ENCODE data around the gene LNP1. TPM values are rescaled to one million over a fixed set of nuclear protein-coding genes. Genes with fewer than 3 reads are reported as not detected.
"Not testable (repeated sequence)": the region's sequence is repeated elsewhere in the genome, so short reads cannot be mapped to it uniquely, and the experiment has no call there.

The LNP1 gene
- total RNA-seq, 1 experiment from 2014 or later = 3.6 TPM

DNA sequence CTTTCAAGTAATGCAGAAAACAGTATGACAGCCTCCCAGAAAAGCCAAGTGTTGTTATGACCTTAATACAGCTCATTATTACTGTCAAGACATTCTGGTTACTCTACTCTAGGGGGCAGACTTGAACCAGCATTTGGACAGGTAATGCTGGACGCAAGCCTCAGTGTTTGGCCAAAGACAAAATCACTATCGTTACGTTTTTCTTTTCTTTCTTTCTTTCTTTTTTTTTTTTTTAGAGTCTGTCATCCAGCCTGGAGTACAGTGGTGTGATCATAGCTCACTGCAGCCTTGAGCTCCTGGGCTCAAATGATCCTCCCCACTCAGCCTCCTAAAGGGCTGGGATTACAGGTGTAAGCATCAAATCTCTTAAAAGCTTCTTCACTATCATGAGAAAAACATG lies 61.7 kb downstream of the LNP1 start:
- peak; percentile 35 for DNase-seq (ENCODE audit: low spot score)
- in situ Hi-C loops (cut with HindIII; ENCODE audit: low sequenced_read_pairs) = loop anchor here (25.0 kb wide), 1 partner anchor 124 kb away; no protein-coding TSS in a partner anchor

DNA sequence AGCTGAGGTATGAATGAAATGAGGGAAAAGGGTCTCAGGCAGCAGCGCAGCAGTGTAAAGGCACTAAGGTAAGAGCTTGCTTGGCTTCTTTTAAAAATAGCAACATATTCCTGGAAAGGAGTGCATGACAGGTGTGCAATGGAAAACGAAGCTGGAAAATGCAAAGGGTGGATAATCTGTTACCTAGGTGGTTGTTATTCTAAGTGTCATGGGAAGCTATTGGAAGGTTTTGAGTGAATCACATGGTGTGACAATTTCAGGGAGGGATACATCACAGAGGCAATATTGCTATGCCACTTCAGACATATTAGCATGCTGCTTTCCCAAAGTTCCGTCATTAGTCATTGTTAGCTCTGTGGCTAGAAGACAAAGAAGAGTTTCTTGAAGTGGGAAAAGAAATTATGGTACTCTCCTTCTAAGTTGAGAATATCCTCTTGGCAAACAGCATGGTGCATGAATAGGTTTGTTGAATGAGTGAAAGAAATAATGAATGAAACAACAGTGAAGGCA lies 62.4 kb downstream of the LNP1 start:
- DNase-seq (ENCODE audit: low spot score) = no peak
- in situ Hi-C loops (cut with HindIII; ENCODE audit: low sequenced_read_pairs) = loop anchor here (25.0 kb wide), 1 partner anchor 124 kb away; no protein-coding TSS in a partner anchor

DNA sequence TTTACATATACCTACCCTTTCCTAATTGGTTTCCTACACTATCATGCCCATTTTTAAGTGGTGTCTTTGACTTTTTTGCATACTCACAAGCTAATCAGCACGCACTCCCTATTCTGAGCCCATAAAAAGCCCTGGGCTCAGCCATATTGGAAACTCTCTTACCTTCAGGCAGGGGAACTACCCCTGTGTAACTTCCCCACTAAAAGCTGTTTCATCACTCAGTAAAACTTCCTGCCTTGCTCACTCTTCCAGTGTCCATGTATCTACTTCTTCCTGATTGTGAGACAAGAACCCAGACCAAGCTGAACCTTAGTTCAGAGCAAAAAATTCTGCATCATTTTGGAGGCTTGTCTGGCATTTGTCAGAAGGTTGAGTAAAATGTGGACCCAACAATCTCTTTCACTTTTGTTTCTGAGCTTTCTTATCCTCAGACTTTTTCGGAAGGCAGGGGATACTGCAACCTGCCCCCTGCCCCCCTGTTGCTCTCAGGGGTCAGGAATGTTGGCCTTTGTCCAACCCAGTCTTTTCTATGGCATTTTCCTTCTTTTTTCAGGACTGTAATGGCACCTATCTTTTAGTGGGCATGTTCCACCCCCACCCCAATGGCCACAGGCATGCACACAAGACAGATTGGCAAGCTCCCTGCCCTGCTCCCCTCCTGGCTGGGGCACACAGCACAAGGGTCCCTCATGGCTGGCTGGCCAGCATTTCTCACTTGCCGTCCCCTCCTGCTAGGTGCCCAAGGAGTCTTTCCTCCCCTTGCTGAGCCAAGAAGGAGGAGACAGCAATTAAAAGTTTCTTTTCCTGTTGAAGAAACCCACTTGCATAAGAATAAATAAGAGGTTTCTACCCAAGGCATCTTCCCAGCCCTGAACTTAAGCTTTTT lies 64.8 kb downstream of the LNP1 start:
- in situ Hi-C loops (cut with HindIII; ENCODE audit: low sequenced_read_pairs) = loop anchor here (25.0 kb wide), 1 partner anchor 121 kb away; no protein-coding TSS in a partner anchor
- DNase-seq (ENCODE audit: low spot score) = no peak

DNA sequence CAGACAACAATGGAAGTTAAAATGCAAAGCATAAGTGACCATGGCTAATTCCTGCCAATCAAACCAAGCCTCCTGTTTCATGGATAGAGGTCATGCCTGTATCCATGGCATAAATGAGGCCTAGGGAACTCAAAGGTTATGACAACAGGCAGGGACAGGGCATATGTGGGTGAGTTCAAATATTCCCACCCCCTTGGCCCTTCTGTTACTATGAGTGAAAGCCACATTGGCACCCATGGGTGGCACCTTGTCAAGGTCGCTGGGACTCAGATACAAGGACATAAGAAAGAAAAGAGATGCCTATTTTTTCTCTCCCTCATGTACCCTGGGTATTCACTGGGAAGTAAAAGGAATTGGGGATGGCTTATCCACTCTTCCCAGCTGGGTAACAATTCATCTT lies 65.8 kb downstream of the LNP1 start:
- no peak for DNase-seq (ENCODE audit: low spot score)
- in situ Hi-C loops (cut with HindIII; ENCODE audit: low sequenced_read_pairs) = loop anchor here (25.0 kb wide), 1 partner anchor 120 kb away; no protein-coding TSS in a partner anchor

DNA sequence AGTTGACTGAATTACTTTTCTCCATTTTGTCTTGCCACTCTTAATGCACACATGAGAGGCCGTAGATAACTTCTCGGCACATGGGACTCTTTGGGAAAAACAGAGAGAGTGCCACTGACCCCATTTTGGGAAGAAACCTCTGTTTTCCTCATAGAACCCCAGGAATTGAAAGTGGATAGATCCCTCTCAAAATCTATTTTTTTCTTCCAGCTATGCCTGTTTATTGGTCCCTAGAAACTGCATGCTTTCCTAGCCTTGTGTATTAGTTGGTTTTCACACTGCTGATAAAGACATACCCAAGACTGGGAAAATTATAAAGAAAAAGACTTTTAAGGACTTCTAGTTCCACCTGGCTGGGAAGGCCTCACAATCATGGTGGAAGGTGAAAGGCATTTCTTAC lies 67.3 kb downstream of the LNP1 start:
- DNase-seq (ENCODE audit: low spot score) = no peak
- in situ Hi-C loops (cut with HindIII; ENCODE audit: low sequenced_read_pairs) = loop anchor here (25.0 kb wide), 1 partner anchor 119 kb away; no protein-coding TSS in a partner anchor

DNA sequence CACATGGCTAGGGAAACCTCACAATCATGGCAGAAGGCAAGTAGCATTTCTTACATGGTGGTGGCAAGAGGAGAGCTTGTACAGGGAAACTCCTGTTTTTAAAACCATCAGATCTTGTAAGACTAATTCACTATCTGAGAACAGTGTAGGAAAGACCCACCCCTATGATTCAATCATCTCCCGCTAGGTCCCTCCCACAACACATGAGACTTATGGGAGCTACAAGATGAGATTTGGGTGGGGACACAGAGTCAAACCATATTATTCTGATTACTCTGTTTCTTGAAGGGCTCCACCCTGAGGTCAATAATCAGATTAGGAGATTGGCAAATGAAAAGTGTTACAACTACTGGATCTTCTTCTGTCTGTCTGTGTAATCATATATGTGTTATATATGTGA lies 69.6 kb downstream of the LNP1 start:
- DNase-seq (ENCODE audit: low spot score) = no peak
- in situ Hi-C loops (cut with HindIII; ENCODE audit: low sequenced_read_pairs) = loop anchor here (25.0 kb wide), 1 partner anchor 116 kb away; no protein-coding TSS in a partner anchor

DNA sequence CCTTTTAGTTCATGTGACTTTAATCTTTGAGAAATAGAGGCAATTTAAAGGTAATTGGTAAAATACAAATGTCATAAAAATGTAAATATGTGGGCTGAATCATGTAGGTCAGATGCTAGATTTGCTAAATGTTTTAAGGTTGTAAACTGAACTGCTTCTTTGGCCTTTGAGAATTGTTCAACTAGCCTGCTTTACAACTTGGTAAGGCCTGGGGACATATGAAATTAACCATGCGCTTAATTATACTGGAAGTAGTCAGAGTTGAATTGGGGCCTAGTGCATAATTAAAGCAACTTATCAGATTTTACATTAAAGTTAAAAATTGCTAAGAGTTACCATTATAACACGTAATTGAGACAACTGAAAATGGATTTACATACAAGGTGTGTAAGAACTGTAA lies 70.1 kb downstream of the LNP1 start:
- no peak for DNase-seq (ENCODE audit: low spot score)
- in situ Hi-C loops (cut with HindIII; ENCODE audit: low sequenced_read_pairs) = loop anchor here (25.0 kb wide), 1 partner anchor 116 kb away; no protein-coding TSS in a partner anchor

DNA sequence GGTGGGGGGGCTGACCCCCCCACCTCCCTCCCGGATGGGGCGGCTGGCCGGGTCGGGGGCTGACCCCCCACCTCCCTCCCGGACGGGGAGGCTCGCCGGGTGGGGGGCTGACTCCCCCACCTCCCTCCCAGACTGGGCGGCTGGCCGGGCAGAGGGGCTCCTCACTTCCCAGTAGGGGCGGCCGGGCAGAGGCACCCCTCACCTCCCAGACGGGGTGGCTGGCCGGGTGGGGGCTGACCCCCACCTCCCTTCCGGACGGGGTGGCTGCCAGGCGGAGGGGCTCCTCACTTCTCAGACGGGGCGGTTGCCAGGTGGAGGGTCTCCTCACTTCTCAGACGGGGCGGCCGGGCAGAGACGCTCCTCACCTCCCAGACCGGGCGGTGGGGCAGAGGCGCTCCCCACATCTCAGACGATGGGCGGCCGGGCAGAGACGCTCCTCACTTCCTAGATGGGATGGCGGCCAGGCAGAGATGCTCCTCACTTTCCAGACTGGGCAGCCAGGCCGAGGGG lies 76.6 kb downstream of the LNP1 start:
- DNase-seq (ENCODE audit: low spot score); in situ Hi-C loops (cut with HindIII; ENCODE audit: low sequenced_read_pairs): not testable (repeated sequence)

DNA sequence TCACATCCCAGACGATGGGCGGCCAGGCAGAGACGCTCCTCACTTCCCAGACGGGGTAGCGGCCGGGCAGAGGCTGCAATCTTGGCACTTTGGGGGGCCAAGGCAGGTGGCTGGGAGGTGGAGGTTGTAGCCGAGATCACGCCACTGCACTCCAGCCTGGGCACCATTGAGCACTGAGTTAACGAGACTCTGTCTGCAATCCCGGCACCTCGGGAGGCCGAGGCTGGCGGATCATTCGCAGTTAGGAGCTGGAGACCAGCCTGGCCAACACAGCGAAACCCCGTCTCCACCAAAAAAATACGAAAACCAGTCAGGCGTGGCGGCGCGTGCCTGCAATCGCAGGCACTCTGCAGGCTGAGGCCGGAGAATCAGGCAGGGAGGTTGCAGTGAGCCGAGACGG lies 77.2 kb downstream of the LNP1 start:
- in situ Hi-C loops (cut with HindIII; ENCODE audit: low sequenced_read_pairs); DNase-seq (ENCODE audit: low spot score): not testable (repeated sequence)

DNA sequence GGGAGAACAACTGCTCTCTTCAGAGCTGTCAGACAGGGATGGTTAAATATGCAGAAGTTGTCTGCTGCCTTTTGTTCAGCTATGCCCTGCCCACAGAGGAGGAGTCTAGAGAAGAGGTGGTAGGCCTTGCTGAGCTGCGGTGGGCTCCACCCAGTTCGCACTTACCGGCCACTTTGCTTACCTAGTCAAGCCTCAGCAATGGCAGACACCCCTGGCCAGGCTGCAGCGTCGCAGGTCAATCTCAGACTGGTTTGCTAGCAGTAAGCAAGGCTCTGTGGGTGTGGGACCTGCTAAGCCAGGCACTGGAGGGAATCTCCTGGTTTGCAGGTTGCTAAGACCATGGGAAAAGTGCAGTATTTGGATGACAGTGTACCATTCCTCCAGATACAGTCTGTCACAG lies 78.7 kb downstream of the LNP1 start:
- in situ Hi-C loops (cut with HindIII; ENCODE audit: low sequenced_read_pairs) = no loop called here
- DNase-seq (ENCODE audit: low spot score) = no peak

DNA sequence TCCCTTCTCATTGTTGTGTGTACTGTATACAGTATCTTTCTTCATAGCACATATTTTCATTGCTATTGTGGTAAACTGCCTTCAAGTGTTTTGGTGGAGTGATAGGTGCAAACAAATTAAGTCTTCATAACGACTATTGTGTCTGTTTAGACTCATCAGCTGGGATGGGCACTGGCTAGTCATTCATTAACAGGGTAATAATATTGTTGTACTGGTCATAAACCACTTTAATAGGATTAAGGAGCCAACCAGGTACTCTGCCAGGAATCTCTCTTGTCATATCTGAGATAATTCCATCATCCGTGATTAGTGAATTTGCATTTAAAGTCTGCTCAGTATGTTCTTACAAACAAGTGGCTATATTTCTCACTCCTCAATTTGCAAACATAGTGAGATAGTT lies 80.8 kb downstream of the LNP1 start:
- no peak for DNase-seq (ENCODE audit: low spot score)
- in situ Hi-C loops (cut with HindIII; ENCODE audit: low sequenced_read_pairs) = no loop called here

DNA sequence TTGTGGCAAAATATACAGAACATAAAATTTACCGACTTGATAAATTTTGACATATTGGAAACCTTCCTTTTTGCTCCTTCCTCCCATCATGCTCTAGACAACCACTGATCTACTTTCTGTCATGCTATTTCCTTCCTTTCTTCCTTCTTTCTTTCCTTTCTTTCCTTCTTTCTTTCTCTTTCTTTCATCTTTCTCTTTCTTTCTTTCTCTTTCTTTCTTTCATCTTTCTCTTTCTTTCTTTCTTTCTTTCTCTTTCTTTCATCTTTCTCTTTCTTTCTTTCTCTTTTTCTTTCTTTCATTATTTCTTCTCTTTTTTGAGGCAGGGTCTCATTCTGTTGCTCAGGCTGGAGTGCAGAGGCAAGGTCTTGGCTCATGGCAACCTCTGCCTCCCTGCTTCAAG lies 82.2 kb downstream of the LNP1 start:
- in situ Hi-C loops (cut with HindIII; ENCODE audit: low sequenced_read_pairs) = no loop called here
- no peak for DNase-seq (ENCODE audit: low spot score)

DNA sequence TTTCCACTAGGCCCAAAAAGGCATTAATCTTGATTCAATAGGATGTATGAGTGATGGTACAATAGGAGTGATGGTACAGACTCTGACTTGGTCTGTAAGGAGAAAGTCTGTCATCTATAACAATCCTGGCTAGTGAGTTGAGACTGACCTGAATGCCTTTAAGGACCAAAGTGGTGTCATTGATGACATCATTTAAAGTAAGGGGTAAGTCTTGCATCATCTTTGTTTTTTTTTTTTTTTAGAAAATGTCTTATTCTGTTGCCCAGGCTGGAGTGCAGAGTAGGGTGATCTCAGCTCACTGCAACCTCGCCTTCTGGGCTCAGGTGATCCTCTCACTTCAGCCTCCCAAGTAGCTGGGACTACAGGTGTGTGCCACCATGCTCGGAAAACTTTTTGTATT lies 85.5 kb downstream of the LNP1 start:
- DNase-seq (ENCODE audit: low spot score) = no peak
- in situ Hi-C loops (cut with HindIII; ENCODE audit: low sequenced_read_pairs) = no loop called here

DNA sequence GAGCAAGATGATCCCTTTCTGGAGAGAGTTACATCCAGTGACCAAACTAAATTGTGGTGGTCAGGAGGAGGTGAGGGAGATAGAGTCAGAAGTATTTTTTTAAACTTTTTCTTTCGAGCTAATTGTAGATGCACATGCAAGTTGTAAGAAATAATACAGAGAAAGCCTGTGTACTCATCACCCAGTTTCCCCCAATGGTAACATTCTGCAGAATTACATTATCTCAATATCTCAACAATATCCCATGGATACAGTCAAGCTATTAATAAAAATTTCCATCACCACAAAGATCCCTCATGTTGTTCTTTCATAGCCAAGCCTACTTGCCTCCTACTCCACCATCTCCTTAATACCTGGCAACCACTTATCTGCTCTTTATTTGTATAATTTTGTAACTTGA lies 87.8 kb downstream of the LNP1 start:
- DNase-seq (ENCODE audit: low spot score) = no peak
- in situ Hi-C loops (cut with HindIII; ENCODE audit: low sequenced_read_pairs) = no loop called here

DNA sequence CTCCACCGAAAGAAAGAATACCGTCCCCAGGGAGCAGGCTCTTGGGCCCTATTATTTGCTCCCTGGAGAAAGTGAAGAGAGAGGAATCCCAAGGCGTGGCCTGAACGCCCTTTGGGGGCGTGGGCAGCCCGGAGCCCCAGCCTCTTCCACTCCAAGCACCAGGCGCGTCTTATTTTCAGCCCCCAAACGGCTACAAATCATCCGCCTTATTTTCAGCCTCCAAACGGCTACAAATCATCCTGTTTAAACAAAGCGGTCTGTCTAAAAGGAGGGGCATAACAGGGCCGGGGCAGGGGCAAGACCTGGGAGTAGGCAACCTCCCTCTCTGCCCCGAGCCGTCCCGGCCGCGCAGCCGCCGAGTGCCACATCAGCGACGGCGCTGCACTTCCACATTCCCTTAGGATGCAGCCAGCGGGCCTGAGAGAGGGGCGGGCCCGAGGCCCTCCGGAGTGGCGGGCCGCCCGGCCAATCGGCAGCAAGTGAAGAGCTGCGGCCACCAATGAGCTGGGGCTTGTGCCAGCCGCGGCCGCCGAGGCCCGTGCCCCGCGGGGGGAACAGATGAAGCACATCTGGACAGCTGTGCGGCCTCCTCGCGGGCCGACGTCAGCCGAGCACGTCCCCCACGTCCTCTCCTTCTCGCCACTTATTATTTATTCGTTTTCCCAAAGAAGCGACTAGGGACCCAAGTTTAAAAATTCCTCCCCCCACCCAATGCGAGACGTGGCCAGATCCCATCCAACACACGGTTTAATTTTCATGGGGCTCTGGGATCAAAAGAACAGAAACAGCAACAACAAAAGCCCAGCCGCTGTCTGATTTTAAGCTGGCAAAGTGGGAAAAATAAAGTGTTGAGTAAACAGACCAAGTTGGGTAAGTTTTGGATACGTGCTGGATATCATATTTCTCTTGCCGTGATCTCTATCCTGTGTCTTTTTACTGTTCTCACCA lies 91.0 kb downstream of the LNP1 start, which contains the start of gene TMEM45A:
TMEM45A (plus strand) TSS at position 561 of the 948 bp plus-strand sequence. CDS start 62,593 bp downstream, outside the sequence.
- DNase-seq (ENCODE audit: low spot score) = peak; percentile 80
- in situ Hi-C loops (cut with HindIII; ENCODE audit: low sequenced_read_pairs) = no loop called here

DNA sequence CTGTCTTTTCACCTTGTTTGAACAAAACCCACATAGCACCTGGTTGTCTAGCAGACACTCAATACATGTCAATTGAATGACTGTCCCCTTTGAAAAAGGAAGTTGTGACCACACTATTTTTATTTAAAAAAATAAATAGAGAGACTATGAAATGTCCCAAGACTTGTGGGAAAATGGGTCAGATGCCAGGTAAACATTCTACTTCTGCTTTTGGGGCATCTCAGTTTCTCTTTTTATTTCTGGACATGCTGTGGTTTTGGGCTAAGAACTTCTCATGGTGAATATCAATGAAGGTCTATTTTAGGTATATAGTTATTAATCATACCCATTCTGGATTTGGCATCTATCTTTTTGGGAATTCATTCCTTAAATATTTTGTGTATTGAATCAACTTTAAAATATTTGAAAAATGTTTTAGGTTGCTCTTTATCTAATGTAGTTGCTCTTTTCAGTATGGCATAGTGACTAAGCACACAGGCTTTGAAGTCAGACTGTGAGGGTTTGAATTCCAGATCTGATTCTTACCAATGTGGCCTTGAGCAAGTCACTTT lies 95.4 kb downstream of the LNP1 start:
- no peak for DNase-seq (ENCODE audit: low spot score)
- in situ Hi-C loops (cut with HindIII; ENCODE audit: low sequenced_read_pairs) = no loop called here

DNA sequence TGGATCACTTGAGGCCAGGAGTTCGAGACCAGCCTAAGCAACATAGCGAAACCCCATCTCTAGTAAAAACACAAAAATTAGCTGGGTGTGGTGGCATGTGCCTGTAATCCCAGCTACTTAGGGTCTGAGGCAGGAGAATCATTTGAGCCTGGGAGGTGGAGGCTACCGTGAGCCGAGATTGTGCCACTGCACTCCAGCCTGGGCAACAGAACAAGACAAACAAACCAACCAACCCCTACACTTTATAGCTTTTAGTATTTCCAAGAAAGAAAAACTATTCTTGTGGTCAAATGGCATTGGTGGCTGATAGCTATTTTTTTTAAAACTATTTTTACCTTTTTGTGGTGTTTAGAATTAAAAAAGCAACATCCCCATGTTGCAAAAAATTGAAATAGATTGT lies 98.3 kb downstream of the LNP1 start:
- no peak for DNase-seq (ENCODE audit: low spot score)
- in situ Hi-C loops (cut with HindIII; ENCODE audit: low sequenced_read_pairs) = no loop called here

DNA sequence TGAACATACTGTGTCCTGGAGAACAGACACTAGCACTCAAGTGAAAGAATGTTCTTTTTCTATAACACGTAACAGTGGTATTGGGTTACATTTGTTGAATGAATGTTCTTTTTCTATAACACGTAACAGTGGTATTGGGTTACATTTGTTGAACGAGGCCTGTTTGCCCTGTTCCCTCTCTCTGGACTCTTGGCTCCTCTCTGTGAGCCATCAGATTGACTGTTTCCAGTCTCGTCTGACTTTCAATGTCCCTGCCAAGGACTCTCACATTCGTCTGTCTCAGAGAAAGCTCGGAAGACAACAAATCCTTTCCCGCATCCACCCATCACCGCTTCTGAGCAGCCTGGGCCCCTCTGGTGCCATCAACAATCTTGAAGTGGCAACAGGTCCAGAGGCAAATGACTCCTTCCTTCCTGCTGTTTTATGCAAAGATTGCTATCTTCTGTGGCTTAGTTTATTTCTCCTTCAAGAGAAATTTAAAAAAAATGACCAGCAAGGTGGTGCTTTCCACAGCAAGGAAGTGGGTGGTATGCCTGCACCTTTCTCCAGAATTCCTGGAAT lies 99.1 kb downstream of the LNP1 start:
- in situ Hi-C loops (cut with HindIII; ENCODE audit: low sequenced_read_pairs) = no loop called here
- no peak for DNase-seq (ENCODE audit: low spot score)

DNA sequence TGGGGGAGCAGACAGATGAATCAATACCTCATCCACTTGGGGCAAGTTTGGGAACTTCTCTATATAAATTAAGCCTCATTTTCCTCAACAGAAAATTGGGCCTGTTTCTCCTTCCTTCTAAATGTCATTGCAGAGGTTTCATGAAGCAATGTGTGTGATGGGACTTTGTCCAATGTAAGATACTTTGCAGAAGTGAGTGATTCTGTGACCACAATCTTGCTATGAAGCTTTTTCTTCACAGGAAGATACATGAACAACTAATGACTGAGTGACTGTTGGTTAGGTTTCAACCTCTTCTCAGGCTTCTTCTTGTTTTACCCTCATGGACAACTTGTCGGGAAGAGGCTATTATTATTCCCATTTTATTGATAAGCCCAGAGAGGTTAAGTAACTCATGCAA lies 102.1 kb downstream of the LNP1 start:
- in situ Hi-C loops (cut with HindIII; ENCODE audit: low sequenced_read_pairs) = no loop called here

More for the DNA sequence above, 102.1 kb downstream of the LNP1 start:
- no peak for DNase-seq (ENCODE audit: low spot score)
